GM21576 (cell line): Measurements from ENCODE around the gene RNF123.
A peak's percentile ranks its signal among the peaks of the same experiment; 100 is the strongest.

Experiments
- ATAC-seq: cut with Tn5 transposase; IDR thresholded peaks from one replicate; pipeline ENCODE4 v1.9.1; 2021; ENCODE audit warnings: mild to moderate bottlenecking, moderate library complexity; ENCODE audit not compliant: unreplicated experiment

Gene RNF123

GRCh38 chr3:49689046-49689907 lies at the start of gene RNF123, which contains the start of gene MST1:
TSS of gene RNF123 (plus strand) at chr3:49689557. CDS start at chr3:49691166, 1,609 bp downstream.
TSS of gene MST1 (minus strand) at chr3:49689474. CDS start at chr3:49688691, 783 bp downstream.
- peak; percentile 52 for ATAC-seq

DNA sequence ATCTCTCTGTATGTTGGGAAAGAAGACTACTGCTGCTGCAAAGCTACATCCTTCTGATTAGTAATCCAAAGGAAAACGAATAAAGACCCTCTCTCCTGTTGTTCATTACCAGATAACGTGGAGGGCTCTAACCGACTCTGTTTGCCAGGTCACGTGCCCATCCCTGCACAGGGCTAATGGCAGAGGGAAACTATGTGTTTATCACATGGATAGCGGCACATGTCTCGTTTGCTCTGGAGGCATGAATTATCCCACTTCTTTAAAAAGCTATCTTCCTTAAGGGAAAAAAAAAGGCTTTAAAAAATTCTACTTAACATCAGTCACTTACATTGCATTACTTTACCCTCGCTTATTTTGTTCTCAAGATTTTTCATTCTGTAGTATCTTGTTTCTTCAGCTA lies 48.1 kb upstream of the RNF123 start:
- ATAC-seq: no peak

DNA sequence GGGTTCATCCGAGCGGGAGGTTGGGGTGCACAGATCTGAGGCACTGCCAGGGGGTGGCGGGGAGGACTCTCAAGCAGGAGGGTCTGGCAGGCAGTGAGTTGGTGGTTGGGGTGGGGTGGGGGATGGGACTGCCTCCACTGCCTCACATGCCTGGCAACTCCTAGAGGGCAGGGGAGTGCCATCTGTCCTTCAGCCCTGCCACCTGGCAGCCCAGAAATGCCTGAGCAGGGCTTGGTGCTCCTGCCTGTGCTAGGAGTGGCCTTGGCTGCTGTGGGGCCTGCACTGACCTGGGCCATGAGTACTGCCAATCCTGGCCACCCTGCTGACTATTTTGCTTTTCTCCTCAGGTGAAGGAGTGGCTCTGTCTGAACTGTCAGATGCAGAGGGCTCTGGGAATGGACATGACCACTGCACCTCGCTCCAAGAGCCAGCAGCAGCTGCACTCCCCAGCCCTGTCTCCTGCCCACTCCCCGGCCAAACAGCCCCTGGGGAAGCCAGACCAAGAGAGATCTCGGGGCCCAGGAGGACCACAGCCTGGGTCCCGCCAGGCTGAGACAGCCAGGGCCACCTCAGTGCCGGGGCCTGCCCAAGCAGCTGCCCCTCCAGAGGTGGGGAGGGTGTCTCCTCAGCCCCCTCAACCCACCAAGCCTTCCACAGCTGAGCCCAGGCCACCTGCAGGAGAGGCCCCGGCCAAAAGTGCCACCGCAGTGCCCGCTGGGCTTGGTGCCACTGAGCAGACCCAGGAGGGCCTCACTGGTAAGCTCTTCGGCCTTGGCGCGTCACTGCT lies 47.2 kb upstream of the RNF123 start:
- no peak for ATAC-seq

GRCh38 chr3:49642708-49643145 lies 46.6 kb upstream of the RNF123 start:
- no peak for ATAC-seq

DNA sequence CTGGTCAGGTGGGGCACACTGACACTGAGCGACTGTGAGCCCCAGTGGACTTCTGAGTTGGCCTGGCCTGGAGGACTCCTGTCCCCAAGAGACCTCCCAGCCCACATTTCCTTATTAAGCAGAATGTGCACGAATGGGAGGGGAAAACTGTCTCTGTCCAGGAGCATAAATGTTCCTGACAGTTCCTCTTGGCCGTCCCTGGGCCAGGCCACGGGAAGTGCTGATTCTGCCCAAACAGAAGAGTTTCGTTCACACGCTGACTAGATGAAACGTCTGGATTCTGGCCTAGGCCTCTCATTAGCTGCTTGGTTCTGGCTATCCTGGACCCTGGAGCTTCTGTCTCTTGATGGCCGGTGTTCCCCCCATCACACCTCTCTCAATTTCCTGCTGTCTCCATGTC lies 44.7 kb upstream of the RNF123 start:
- no peak for ATAC-seq

DNA sequence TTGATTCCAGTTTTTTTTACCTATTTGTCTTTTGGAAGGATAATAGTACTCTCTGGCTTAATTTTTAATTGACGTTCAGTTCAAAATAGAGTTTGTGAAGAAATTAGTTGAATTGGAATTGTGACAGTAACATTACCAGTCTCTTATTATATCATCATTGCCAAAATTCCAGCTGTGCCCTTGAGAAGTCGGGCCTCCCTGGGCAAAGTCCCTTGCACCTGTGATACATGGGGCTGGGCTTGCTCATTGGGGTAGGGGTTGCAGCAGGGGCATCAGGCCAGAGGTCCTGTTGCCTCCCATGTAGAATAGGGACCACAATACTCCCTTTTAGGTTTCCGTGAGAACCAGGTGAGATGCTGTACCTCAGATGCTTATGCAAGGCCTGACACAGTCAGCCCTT lies 43.1 kb upstream of the RNF123 start:
- ATAC-seq: no peak

GRCh38 chr3:49647741-49648140 lies 41.6 kb upstream of the RNF123 start:
- ATAC-seq: no peak

DNA sequence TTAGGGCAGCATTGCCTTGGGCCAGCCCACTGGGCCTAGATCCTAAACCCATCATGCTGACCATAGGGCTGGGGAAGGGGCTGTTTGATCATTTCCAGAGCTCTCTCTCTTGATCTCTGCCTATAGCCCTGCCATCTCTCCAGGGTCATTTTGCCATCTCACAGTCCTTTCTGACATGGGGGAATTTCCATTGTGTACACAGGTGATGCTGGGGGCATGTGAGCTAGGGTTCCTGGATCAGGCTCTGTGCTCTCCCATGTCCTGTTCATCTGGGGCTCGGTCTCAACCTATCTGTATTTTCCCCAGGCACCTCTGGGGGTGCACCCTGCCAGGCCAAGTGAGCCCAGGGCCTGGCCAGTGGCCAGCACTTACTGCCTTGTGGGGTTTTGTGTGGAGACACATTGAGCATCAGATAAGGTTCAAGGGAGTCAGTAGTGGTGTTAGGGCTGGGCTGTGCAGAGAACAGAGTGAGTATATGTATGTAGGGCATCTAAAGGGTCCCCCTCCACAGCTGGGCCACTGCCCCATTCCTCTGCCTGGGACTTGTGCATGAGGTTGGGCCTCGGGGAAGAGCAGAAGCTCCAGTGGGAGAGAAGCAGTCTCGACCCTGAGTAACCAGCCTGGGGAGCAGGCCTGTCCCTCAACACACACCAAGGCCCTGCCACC lies 40.9 kb upstream of the RNF123 start:
- no peak for ATAC-seq

GRCh38 chr3:49649576-49649975 lies 39.8 kb upstream of the RNF123 start:
- no peak for ATAC-seq

- ATAC-seq: no peak
These were observed 39.2 kb upstream of the RNF123 start for GRCh38 chr3:49650177-49650576.

DNA sequence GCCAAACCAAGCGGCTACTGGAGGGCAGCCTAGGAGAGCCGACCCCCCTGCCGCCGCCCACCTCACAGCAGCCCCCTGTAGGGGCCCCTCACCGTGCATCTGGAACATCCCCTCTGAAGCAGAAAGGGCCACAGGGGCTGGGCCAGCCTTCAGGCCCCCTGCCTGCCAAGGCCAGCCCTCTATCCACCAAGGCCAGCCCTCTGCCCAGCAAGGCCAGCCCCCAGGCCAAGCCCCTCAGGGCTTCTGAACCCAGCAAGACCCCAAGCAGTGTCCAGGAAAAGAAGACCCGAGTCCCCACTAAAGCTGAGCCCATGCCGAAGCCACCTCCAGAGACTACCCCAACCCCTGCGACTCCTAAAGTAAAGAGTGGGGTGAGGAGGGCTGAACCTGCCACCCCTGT lies 38.7 kb upstream of the RNF123 start:
- no peak for ATAC-seq

GRCh38 chr3:49652218-49652902 lies 37.0 kb upstream of the RNF123 start:
- no peak for ATAC-seq

- no peak for ATAC-seq
These were observed 36.4 kb upstream of the RNF123 start for GRCh38 chr3:49652903-49653415.

- ATAC-seq: no peak
These were observed 35.7 kb upstream of the RNF123 start for GRCh38 chr3:49653621-49654020.

DNA sequence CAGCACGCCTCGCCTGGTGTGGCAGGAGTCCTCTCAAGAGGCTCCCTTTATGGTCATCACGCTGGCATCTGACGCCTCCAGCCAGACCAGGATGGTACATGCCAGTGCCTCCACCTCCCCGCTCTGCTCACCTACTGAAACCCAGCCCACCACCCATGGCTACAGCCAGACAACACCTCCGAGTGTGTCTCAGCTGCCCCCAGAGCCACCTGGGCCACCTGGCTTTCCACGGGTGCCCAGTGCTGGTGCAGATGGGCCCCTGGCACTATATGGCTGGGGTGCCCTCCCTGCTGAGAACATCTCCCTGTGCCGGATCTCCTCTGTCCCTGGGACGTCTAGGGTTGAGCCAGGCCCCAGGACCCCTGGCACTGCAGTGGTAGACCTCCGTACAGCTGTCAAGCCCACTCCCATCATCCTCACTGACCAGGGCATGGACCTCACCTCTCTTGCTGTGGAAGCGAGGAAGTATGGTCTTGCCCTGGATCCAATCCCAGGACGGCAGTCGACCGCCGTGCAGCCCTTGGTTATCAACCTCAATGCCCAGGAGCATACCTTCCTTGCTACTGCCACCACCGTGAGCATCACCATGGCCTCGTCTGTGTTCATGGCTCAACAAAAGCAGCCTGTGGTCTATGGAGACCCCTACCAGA lies 35.1 kb upstream of the RNF123 start:
- no peak for ATAC-seq

- ATAC-seq: no peak
These were observed 34.3 kb upstream of the RNF123 start for GRCh38 chr3:49654955-49655556.

DNA sequence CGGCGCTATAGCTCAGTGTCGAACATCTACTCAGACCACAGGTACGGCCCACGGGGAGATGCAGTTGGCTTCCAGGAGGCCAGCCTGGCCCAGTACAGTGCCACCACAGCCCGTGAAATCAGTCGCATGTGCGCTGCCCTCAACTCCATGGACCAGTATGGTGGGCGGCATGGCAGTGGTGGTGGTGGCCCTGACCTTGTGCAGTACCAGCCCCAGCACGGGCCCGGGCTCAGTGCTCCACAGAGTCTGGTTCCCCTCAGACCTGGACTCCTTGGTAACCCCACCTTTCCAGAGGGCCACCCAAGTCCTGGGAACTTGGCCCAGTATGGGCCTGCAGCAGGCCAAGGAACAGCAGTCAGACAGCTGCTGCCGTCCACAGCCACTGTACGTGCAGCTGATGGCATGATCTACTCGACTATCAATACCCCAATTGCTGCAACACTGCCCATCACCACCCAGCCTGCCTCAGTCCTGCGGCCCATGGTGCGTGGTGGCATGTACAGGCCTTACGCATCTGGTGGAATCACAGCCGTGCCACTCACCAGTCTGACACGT lies 33.5 kb upstream of the RNF123 start:
- ATAC-seq: no peak

GRCh38 chr3:49656541-49657112 lies 32.7 kb upstream of the RNF123 start:
- ATAC-seq: no peak
